HCT116 (cell line): ENCODE measurements around the gene OCA2. TPM values are rescaled to one million over a fixed set of nuclear protein-coding genes. Genes with fewer than 3 reads are reported as not detected.

Source experiments
- ATAC-seq: fragments of 200-7000 bp; cut with Tn5 transposase; 2 replicates; pipeline ENCODE4 v1.9.1; 2020; ENCODE audit warnings: mild to moderate bottlenecking, moderate library complexity
- BruUV-seq: library from RNA; stranded (reverse); fragments of 400-500 nt; replicated peaks from 2 replicates; lab custom pipeline; 2021; lab: Mats Ljungman, UMichigan
- CTCF ChIA-PET: fragments of 300-600 bp; sonication (Branson Sonifier 250); formaldehyde crosslinking; loops from one replicate; lab custom pipeline; 2021; ENCODE audit warnings: antibody characterized with exemption; lab: Charles Lee
- POLR2A ChIA-PET: fragments of 300-600, 350-600 bp; sonication (Branson Sonifier 250); formaldehyde crosslinking; loops from one replicate; lab custom pipeline; 2021; ENCODE audit warnings: antibody characterized with exemption; lab: Charles Lee
- RAD21 ChIA-PET, 2 experiments: fragments of 300-600 bp; sonication (Branson Sonifier 250); formaldehyde crosslinking; loops; one replicate each; lab custom pipeline; 2023; ENCODE audit warnings: low total read pairs in 2 of 2; ENCODE audit not compliant: uncharacterized antibody in 2 of 2, unreplicated experiment in 2 of 2, low non-redundant PET in 1 of 2; lab: Charles Lee
- DNase-seq: peaks from one replicate; pipeline ENCODE4 v3.0.0-alpha.2; 2010; ENCODE audit warnings: low read depth, low spot score
- H2AFZ ChIP-seq: fragments of 200-600 bp; shearing (Covaris generic), sonication (generic); 2 replicates; pipeline ENCODE4 v1.6.1; 2017; ENCODE audit warnings: low read depth, mixed run types, mixed read lengths, antibody characterized with exemption, low read length; ENCODE audit not compliant: poor library complexity, severe bottlenecking
- H3K27ac ChIP-seq: 2 replicates; pipeline ENCODE4 v1.5.1; 2012; ENCODE audit warnings: low read depth, low read length
- H3K27me3 ChIP-seq: fragments of 200-600 bp; sonication (generic); 2 replicates; pipeline ENCODE4 v1.6.1; 2016; ENCODE audit warnings: mixed run types, low read length, mixed read lengths; ENCODE audit not compliant: insufficient read depth
- H3K36me3 ChIP-seq, 2 experiments: fragments of 200-500 bp in 1 of 2; fragments of 200-600 bp in 1 of 2; sonication (Bioruptor generic) in 1 of 2; sonication (generic) in 1 of 2; 2 replicates each; pipeline versions ENCODE4 v1.5.1 to v1.6.1; 2014 to 2016; ENCODE audit warnings: low read length in 2 of 2, inconsistent platforms in 1 of 2, mixed read lengths in 1 of 2, mixed run types in 1 of 2; ENCODE audit not compliant: insufficient read depth in 2 of 2, control insufficient read depth in 1 of 2
- H3K4me1 ChIP-seq, 2 experiments: fragments of 200-600 bp in 1 of 2; sonication (generic) in 1 of 2; 2 replicates each; pipeline versions ENCODE4 v1.5.1 to v1.6.1; 2012 to 2017; ENCODE audit warnings: low read length in 2 of 2, inconsistent platforms in 1 of 2, mild to moderate bottlenecking in 1 of 2, mixed read lengths in 1 of 2, mixed run types in 1 of 2, moderate library complexity in 1 of 2; ENCODE audit not compliant: insufficient read depth in 2 of 2, control insufficient read depth in 1 of 2
- H3K4me2 ChIP-seq: fragments of 200-600 bp; sonication (generic); 2 replicates; pipeline ENCODE4 v1.6.1; 2017; ENCODE audit warnings: mixed run types, low read length, mixed read lengths
- H3K4me3 ChIP-seq, 2 experiments: fragments of 200-600 bp in 1 of 2; sonication (generic) in 1 of 2; replicated peaks in 1 of 2; 2 replicates each; pipeline ENCODE4 v1.5.1; 2011 to 2016; ENCODE audit warnings: low read length in 2 of 2, control low read depth in 1 of 2, low read depth in 1 of 2, mild to moderate bottlenecking in 1 of 2, mixed read lengths in 1 of 2, mixed run types in 1 of 2
- H3K79me2 ChIP-seq: fragments of 200-600 bp; sonication (generic); 2 replicates; pipeline ENCODE4 v1.6.1; 2017; ENCODE audit warnings: mild to moderate bottlenecking, mixed run types, low read length, moderate library complexity, mixed read lengths; ENCODE audit not compliant: insufficient read depth
- H3K9ac ChIP-seq: fragments of 200-600 bp; sonication (generic); 2 replicates; pipeline ENCODE4 v1.6.1; 2016; ENCODE audit warnings: low read length, mixed read lengths
- H3K9me2 ChIP-seq: fragments of 200-600 bp; sonication (generic), shearing (Covaris generic); 2 replicates; pipeline ENCODE4 v1.6.1; 2017; ENCODE audit warnings: mixed run types, mild to moderate bottlenecking, moderate library complexity; ENCODE audit not compliant: insufficient read depth
- H3K9me3 ChIP-seq, 2 experiments: fragments of 200-500 bp in 1 of 2; fragments of 200-600 bp in 1 of 2; sonication (Bioruptor generic) in 1 of 2; sonication (generic) in 1 of 2; 2 replicates each; pipeline ENCODE4 v1.6.1; 2014 to 2017; ENCODE audit warnings: low read length in 2 of 2, mixed read lengths in 2 of 2, inconsistent platforms in 1 of 2, low read depth in 1 of 2, mild to moderate bottlenecking in 1 of 2, mixed run types in 1 of 2, moderate library complexity in 1 of 2; ENCODE audit not compliant: control insufficient read depth in 1 of 2, insufficient read depth in 1 of 2
- H4K20me1 ChIP-seq: fragments of 200-600 bp; sonication (generic), shearing (Covaris generic); 2 replicates; pipeline ENCODE4 v1.6.1; 2017; ENCODE audit warnings: mixed run types, mild to moderate bottlenecking, moderate library complexity; ENCODE audit not compliant: insufficient read depth
- ATF3 ChIP-seq: IDR thresholded peaks from 2 replicates; pipeline ENCODE4 v1.6.1; 2012
- CBX3 ChIP-seq: IDR thresholded peaks from 2 replicates; pipeline ENCODE4 v1.6.1; 2012; ENCODE audit warnings: low read depth
- CEBPB ChIP-seq: IDR thresholded peaks from 2 replicates; pipeline ENCODE4 v1.6.1; 2012; ENCODE audit warnings: low read depth
- CTCF ChIP-seq, 3 experiments: fragments of 200-600 bp in 1 of 3; sonication (generic) in 1 of 3; IDR thresholded peaks in 2 of 3; conservative IDR thresholded peaks in 1 of 3; 2 replicates each; pipeline ENCODE4 v1.5.1; 2012 to 2017; ENCODE audit warnings: low read depth in 2 of 3, low read length in 2 of 3, antibody characterized with exemption in 1 of 3, borderline replicate concordance in 1 of 3, control low read depth in 1 of 3, mild to moderate bottlenecking in 1 of 3, mixed read lengths in 1 of 3, mixed run types in 1 of 3, moderate library complexity in 1 of 3; ENCODE audit not compliant: insufficient read depth in 1 of 3
- EGR1 ChIP-seq: IDR thresholded peaks from 2 replicates; pipeline ENCODE4 v1.6.1; 2012; ENCODE audit warnings: low read depth
- ELF1 ChIP-seq: IDR thresholded peaks from 2 replicates; pipeline ENCODE4 v1.6.1; 2012; ENCODE audit warnings: low read depth, borderline replicate concordance
- EZH2phosphoT487 ChIP-seq: fragments of 200-600 bp; IDR thresholded peaks from 2 replicates; pipeline ENCODE4 v1.6.1; 2018; ENCODE audit warnings: antibody characterized with exemption, borderline replicate concordance
- MAX ChIP-seq: IDR thresholded peaks from 2 replicates; pipeline ENCODE4 v1.6.1; 2012
- RAD21 ChIP-seq: IDR thresholded peaks from 2 replicates; pipeline ENCODE4 v1.6.1; 2012; ENCODE audit warnings: low read depth, mild to moderate bottlenecking
- REST ChIP-seq: IDR thresholded peaks from 2 replicates; pipeline ENCODE4 v1.6.1; 2012; ENCODE audit warnings: low read depth
- SIN3A ChIP-seq: IDR thresholded peaks from 2 replicates; pipeline ENCODE4 v1.6.1; 2012; ENCODE audit warnings: low read depth
- SRF ChIP-seq: IDR thresholded peaks from 2 replicates; pipeline ENCODE4 v1.6.1; 2012; ENCODE audit warnings: low read depth
- TCF7L2 ChIP-seq: IDR thresholded peaks from 2 replicates; pipeline ENCODE4 v1.7.0; 2011; ENCODE audit warnings: borderline replicate concordance, inconsistent platforms; ENCODE audit not compliant: insufficient read depth, insufficient read length; ENCODE audit errors: extremely low read depth
- YY1 ChIP-seq: IDR thresholded peaks from 2 replicates; pipeline ENCODE4 v1.6.1; 2011; ENCODE audit warnings: low read length, low read depth, moderate library complexity, mild to moderate bottlenecking; ENCODE audit not compliant: insufficient replicate concordance; ENCODE audit errors: extremely low read depth
- ZBTB33 ChIP-seq: IDR thresholded peaks from 2 replicates; pipeline ENCODE4 v1.6.1; 2011; ENCODE audit warnings: mild to moderate bottlenecking, low read length, moderate library complexity; ENCODE audit not compliant: insufficient replicate concordance; ENCODE audit errors: extremely low read depth
- ZFX ChIP-seq: fragments of 450-650 bp; IDR thresholded peaks from 2 replicates; pipeline ENCODE4 v1.6.1; 2017
- ZNF274 ChIP-seq: fragments of 200-500 bp; sonication (Bioruptor generic); IDR thresholded peaks from 2 replicates; pipeline ENCODE4 v1.6.1; 2014; ENCODE audit warnings: mild to moderate bottlenecking, low read depth, low read length, inconsistent platforms
- intact Hi-C: fragments of 100-400 bp; cut with micrococcal nuclease; formaldehyde crosslinking; loops from 2 replicates; pipeline ENCODE4 v1.10.0; 2022
- total RNA-seq: library from RNA; stranded (reverse); gene quantifications from one replicate; pipeline ENCODE4 v1.2.1, GENCODE V29; 2021; ENCODE audit not compliant: unreplicated experiment

OCA2 gene
- total RNA-seq, 1 experiment from 2014 or later, result not detected

GRCh38 chr15:28047277-28047676, 51.8 kb downstream of the OCA2 start:
- H4K20me1 ChIP-seq, result no peaks in the 10 kb centered on the region
- H3K4me1 ChIP-seq, result no peaks in the 10 kb centered on the region
- ChIA-PET RAD21 (no interaction called here), POLR2A (no interaction called here), CTCF (interaction anchor here (0.9 kb wide), 1 partner anchor 25 kb away, joined by 3 read pairs; no protein-coding TSS in a partner anchor)
- H3K4me2 ChIP-seq, result no peak overlapping the region
- no peaks in the 10 kb centered on the region for H3K79me2 ChIP-seq
- H3K9me2 ChIP-seq, result no peaks in the 10 kb centered on the region
- H3K4me3 ChIP-seq, result no peak overlapping the region
- DNase-seq, result no peak
- H2AFZ ChIP-seq, result no peak overlapping the region
- intact Hi-C loops, result no loop called here
- H3K36me3 ChIP-seq, result no peaks in the 10 kb centered on the region
- H3K27me3 ChIP-seq, result no peaks in the 10 kb centered on the region
- TF ChIP-seq EGR1, result no peak
- no peak for TF ChIP-seq CTCF (IDR thresholded peaks at IDR 0.05 in 2 of 3, conservative IDR thresholded peaks at IDR 0.05 in 1 of 3; ENCODE audit: borderline replicate concordance in 1 of 3, insufficient read depth in 1 of 3, low read depth in 2 of 3, low read length in 2 of 3)
- no peak for TF ChIP-seq MAX
- no peak for TF ChIP-seq ATF3
- no peak for TF ChIP-seq ELF1
- no peak for TF ChIP-seq CEBPB
- no peak for TF ChIP-seq TCF7L2
- no peak for TF ChIP-seq ZFX
- no peak for TF ChIP-seq CBX3
- TF ChIP-seq REST, result no peak
- no peak for TF ChIP-seq SIN3A
- TF ChIP-seq EZH2phosphoT487, result no peak
- TF ChIP-seq SRF, result no peak
- TF ChIP-seq YY1, result no peak
- TF ChIP-seq RAD21, result no peak
- TF ChIP-seq ZBTB33, result no peak
- TF ChIP-seq ZNF274, result no peak
- TF ChIP-seq, all 23 proteins: peak for 0
- Histone ChIP-seq H3K9ac (no peak overlapping the region), H3K27ac (no peak overlapping the region), H3K9me3 (no peaks in the 10 kb centered on the region)
- no peak for ATAC-seq
- BruUV-seq, result no TSS peak
